DMS53 (cell line): ENCODE data around the gene FOXK1.
A peak's percentile ranks its signal among the peaks of the same experiment; 100 is the strongest.

ENCODE experiments used
- DNase-seq: peaks from one replicate; lab custom pipeline; 2025; lab: John Stamatoyannopoulos, UW

Gene FOXK1

DNA sequence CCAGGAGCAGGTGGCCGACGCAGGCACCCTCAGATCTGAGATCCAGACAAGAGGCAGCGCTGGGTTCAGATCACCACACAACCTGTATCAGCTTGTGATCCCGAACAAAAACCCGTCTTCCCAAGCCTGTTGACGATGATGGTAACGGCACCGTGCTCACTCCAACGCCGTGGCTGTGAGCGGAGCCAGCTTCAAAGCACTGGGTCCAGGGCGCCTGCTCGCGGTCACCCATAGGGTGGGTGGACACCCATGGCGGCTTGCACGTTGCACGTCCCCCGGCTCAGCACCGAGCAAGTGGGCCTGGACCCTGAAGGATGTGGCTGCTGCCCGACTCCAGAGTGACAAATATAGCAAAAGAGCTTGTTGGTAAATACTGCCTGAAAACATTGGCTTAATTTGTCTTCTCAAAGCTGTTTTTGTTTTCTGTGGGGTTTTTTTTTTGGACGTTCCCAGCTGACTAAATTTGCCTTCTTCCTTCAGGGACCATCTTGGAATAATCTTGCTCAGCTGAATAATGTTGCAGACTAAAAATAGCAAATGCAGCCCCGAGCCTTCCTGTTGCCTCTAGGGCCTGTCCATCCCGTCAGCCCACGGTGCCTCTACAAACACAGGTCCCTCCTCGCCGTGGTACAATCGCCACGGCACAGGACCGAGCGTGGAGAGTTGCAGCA is 41.0 kb downstream of the FOXK1 start:
- no peak for DNase-seq

DNA sequence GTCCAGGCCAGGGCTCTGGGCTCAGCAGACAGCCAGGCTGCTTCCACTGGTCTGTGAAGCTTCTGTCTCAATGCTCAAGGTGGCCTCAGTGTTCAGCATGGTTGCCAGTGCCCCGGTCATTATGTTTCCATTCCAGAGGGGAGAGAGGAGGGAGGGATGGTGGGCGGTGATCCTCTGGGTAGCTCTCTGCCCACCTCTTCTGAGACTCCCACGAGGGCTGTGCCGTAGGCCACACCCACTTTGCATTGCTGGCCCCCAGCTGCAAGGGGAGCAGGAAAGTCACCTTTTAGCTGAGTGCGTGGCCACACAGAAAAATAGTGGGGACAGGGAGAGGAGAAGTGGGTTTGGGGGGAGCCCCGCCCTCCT is 42.5 kb downstream of the FOXK1 start:
- DNase-seq: no peak

DNA sequence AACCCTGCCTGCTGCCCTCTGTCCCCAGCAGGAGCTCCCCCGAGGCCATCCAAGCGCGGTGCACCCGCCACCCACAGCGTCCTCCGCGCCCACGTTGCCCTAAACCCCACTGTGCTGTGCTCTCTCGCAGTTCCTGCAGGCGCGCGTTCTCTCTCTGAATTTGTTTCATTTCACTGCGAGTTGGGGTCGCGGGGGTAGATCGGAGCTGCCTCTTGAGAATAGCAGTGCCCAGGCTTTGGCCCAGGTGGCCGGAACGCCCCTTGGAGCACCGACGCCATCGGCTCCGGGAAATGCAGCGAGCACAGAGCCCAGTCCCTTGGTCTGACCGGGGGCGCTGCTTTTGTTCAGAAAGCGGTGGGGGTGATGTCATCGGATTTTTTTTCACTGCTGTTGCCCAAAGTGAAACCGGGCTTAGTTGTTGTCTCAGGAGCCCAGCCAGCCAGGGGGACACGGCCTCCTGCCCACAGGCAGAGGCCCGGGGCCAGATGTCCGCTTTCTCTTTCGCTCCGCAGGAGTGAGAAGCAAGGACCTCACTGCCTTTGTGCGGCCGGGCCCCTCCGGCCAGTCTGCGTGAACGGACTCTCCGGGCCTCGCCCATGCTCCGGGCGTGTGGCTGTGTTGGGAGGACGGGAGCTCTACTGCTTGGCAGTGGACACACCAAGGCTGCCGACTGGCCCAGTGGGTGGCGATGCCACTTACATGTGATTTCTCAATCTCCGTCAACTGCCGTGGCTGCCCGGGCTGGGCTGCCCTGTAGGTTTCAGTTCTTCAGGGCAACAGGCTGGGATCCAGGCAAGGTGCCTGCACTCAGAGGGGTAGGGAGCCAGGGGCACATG is 43.1 kb downstream of the FOXK1 start:
- DNase-seq: no peak

DNA sequence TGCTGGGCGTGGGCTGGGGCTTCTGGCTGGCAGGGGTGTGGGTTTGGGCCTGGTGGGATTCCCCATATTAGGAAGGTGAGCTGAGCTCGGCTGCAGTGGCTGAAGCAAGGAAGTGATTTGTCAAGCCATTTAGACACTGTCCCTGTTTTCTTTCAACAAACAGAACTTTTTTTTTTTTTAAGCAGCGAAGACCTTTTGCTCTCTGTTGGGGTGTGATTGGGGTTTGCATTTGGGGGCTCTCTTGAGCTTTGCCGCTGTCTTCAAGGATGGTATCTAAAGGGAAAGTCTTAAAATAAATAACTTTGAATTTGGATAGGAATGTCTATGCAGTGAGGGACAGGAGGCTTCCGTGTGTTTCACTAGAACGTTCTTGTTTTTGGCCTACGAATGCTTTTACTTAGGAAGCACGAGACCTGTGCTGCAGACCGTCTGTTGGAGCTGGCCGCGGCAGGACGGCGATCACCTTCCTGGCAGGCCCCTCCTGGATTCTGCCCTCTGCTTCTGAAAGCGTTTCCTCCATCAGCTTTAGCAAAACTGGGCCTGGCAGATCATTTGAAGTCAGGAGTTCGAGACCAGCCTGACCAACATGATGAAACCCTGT is 43.9 kb downstream of the FOXK1 start:
- DNase-seq: no peak

DNA sequence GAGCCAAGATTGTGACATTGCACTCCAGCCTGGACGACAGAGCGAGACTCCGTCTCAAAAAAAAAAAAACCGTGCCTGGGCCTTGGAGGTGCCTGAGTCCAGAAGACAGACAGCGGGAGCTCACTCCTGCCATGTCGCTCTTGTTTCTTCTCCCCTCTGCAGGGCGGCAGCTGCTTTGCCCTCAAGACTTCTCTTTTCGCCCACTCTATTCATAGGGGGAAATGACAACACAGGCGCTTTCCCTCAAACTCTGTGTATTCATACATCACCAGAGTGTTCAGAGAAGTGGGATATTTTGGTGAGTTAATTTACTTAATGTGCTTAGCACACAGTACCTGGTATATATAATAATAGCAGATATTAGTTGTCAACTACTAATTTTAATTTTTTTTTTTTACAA is 44.5 kb downstream of the FOXK1 start:
- DNase-seq: no peak

DNA sequence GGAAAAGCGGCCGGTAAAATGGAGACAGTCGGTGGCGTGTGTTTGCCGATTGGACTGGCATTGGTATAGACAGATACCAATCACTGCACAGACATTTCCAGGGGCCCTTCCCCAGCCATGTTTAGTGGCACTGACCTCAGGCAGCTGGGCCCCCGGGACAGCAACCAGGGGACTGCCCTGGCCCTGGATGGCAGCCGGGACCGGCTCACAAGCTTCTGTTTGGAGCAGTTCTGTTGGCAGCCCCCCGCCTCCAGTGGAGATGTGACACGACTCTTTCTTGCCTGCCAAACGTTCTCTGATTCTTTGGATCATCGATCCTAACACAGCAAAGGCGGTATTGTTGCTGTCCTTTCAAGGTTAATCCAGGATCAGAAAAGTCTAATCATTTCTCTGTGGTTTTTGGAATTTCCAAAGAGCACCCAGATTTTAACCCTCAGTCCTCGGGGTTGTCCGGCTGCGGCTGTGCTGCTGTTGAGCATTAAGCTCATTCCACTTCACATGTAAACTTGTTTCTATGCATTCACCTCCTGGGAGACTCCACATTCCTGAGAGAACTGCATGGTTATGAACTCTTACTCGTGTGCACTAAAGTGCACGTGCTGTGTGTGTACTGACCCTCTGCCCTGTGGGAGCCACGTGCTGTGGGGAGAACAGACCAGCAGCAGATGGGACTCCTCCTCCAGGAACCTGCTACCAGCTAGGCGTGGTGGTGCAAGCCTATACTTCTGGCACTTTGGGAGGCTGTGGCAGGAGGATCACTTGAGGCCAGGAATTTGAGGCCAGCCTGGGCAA is 46.0 kb downstream of the FOXK1 start:
- no peak for DNase-seq

DNA sequence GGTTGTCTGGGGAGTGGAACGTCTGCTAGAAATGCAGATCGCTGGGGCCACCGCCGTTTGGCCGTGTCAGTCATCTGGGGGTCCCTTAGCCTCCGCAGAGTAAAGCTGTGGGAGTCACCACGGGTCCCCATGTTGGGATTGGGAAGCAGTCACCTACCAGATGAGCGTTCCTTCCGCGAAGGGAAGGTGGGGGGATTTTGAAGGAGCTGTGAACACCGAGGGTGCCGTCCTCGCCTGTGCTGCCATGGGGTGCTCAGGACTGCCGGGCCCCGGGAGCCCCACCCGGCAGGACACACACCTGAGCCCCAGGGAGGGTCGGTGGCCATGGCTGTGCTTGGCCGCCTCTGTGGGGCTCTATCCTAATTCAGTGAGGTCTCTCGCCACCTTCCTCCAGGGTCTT is 47.2 kb downstream of the FOXK1 start:
- DNase-seq: no peak

DNA sequence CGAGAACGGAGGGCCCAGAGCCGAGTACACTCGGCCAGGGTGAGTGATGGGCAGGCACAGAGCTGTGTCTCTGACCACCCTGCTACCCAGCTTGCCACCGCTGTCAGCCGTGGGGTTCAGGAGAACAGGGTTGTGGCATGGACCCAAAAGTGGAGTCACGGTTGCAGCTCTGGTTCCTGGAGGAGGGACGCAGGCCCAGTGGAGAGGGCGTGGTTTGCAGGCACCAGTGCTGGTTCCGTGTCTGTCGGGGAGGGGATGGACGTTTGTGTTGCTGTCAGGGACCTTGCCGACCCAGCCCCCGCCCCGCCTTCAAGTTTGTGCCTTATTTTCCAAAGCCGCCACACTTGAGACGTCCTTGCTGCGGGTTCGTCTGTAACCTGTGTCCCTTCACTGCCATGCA is 48.2 kb downstream of the FOXK1 start:
- DNase-seq: no peak

DNA sequence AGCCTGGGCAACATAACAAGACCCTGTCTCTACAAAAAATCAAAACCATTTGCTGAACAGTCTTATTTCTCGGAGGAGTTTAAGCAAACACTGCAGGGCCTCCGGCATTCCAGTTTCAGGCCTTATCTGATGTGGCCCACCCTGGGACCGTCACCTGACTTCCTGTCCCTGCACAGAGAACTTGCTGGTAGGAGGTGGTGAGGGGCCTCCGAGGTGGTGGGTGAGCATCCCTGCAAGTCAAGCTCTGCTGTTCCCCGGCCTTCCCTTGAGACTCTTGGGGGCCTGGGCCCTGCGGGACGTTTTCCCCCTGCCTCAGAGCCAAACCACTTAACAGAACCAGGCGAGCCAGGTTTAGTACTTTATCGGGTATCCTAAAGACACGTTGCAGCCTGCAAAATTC is 48.9 kb downstream of the FOXK1 start:
- no peak for DNase-seq

DNA sequence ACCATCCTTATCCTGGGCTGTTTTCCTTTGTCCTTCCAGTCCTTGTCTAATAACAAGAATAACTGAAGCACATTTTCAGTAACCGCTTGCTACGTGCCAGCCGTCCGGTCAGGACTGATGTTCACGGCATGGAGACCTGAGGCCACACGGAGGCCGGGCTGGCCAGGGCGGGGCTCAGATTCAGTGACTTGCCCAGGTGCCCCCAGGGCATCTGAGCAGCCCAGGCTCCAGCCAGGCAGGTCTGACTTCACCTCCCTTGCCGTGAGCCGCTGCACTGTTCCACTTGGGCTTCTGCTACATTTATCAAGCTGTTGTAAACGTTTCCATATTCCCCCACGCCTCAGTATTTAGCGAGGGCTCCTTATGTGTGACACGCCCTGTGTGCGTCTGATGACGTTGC is 49.7 kb downstream of the FOXK1 start:
- DNase-seq: no peak

DNA sequence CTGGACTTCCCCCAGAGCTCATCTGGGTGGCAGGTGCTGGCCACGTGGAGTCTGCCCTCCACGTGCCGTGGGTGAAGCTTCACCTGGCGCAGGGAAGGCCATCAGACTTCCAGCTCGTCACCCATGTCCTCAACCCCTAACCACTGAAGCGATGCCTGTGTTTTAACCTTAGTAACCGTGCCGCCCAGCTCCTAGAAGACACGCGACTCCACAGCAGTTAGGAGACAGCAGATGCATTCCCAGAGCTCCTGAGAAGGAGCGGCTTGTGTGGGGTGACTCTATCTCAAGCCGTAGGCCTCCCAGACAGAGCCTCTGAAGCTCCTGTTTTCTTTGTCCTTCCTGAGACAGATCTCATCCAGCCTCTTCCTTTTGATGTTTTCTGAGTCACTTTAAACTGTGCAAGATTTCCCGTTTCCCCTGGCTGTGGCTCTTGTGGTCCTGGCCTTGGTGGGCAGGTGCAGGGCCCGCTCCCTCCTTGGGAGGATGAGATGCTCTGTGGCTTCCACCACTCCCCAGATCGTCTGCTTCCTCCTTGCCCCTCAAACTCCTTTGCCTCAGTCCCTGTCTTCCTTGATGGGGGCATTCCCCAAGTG is 51.9 kb downstream of the FOXK1 start:
- DNase-seq: no peak

DNA sequence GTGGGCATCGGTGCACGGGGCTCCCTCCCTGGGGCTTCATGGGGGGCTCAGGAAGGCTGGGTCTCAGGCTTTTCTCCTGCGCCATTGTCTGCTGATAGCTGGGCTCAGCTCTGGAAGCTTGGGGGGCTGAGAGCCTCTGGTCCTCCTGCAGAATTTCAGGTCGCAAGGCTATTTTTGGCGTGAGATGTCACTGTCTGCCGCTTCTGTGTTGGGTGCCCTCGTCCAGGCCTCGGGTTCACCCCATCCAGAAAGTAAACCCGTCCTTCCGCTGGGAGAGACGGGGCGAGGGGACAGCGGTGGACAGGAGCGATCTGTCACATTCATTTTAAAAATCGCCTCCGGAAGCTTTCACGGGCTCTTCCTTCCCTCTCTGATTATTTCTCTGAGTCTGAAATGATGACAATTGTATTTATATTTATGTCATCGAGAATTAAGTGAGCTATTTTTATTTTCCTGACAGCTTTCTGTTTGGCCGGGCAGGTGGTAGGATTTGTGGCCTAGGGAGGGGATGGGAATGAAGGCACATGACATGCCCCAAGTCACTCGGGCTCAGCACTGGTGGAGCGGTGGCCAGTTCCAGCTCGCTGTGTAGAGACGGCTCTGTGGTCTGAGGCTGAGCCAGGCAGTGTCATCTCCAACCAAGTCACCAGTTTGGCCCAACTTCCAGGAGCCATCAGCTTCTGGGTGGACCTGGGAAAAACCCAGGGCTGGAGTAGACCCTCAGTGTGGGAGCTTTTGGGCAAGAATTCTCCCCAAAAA is 52.7 kb downstream of the FOXK1 start:
- DNase-seq: no peak

DNA sequence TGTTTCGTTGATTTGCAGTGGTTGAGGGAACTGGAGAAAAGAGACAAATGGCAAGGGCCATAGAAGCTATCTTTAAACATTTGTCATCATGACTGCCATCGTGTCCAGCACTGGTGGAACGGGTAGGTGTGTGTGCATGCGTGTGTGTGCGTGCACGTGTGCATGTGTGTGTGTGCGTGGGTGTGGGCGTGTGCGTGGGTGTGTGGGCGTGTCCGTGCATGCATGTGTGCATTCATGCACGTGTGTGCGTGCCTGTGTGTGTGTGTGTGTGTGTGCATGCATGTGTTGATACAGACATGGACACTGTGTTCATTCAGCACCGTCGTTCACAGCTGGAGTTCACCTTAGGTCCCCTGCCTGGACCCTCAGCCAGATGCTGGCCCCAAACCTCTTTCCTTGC is 55.2 kb downstream of the FOXK1 start:
- no peak for DNase-seq

DNA sequence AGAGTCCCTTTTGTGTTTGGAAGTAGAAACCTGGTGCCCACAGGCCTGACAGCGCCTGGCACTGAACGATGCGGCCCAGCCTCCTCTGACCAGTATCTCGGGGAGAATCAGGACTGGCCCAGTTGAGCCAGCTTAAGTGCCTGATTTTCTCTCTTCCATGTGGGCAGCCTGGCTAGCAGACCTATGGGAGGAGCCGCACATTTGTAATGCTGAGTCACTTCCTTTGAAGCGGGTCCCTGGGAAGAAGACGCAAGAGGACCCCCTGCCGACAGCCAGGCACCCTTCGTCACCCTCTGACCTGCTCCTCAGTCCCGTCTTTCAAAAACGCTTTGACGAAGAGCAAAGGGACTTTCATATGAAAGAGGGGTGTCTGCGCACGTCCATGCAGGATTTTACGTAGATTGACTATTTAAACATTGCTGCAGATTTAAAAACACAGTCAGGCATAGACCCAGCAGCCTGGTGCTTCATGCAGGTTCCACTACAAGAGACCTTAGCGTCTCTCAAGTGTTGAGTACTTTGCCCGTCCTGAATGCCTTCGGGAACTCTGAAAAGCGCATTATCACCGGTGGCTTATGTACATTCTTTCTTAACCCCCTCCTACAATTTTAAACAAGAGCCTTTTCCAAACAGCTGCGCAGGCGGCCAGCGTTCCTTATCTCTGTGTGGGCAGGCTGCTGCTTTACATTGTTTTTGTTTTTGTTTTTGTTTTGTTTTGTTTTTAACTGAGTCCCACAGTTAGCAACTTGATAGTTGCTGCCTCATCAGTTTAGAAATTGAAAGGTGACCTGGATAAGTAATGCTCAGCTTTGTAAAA is 56.8 kb downstream of the FOXK1 start:
- peak; percentile 86 for DNase-seq

DNA sequence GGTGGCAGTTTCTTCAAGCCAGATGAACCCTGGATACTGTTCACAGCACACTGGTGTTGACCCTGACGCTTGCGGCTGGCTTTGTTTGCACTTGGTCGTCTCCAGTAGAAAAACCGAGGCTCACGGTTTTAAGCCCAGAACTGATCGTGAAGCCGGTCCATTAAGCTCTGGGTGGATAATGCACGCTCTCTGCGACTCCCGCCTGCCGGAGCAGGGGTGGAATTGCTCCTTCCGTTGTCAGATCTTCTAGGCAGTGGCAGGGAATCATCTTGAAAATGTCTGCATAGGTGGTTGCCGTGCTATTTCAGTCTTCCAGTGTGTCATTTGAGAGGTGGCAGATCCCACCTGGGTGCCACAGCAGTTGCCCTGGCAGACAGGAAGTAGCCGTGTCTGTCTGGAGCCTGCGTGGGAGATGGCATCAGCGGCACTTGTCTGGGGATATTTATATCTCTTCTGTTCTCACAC is 57.5 kb downstream of the FOXK1 start:
- DNase-seq: peak; percentile 92

DNA sequence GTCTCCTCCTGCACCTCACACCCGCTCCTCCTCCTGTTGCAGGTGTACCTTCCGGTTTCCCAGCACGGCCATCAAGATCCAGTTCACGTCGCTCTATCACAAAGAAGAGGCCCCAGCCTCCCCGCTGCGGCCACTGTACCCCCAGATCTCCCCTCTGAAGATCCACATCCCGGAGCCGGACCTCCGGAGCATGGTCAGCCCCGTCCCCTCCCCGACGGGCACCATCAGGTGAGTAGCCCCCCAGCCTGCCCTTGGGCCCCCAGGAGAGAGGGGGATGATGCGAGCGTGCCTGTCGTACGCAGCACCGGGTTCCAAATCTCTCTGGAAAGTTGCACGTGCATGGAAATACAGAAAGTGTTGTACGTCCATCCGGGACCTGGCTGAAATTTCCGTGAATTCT is 58.7 kb downstream of the FOXK1 start:
- no peak for DNase-seq

DNA sequence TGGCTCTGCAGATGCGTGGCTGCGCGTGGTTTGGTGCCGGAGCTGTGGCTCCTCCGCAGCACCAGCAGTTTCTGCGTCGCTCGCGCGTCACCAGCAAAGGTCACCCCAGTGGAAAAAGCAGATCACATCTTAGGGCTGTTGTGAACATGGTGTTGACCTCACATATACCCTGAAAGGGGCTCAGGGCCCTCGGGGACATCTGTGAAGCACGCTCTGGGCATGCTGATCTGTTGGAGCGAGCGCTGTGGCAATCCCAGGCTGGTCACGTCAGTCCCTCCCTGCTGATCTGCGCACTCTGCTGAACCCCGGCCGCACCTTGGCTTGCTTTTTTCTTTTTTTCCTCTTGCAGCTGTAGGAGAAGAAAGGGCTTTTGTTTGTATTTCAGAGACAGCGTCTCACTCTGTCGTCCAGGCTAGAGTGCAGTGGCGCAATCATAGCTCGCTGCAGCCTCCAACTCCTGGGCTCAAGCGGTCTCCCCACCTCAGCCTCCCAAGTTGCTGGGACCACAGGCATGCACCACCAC is 60.0 kb downstream of the FOXK1 start:
- no peak for DNase-seq

DNA sequence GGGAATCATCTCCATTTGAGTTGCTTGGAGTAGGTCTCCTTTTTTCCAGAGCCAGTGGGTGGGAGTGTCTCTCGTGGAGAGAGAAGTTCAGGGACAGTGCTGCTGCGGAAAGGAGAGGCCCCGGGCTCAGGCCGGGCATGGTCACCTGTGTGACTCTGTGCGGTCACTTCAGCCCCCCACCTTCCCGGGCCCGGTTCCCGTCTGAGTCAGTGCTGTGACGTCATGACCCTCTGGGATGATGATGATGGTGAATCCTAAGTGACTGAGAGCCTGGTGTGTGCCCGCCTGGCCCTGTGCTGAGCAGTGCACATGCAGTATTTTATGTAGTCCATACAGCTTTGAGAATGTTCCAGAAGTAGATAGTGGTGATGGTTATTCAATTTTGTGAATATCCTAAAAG is 60.8 kb downstream of the FOXK1 start:
- DNase-seq: no peak

DNA sequence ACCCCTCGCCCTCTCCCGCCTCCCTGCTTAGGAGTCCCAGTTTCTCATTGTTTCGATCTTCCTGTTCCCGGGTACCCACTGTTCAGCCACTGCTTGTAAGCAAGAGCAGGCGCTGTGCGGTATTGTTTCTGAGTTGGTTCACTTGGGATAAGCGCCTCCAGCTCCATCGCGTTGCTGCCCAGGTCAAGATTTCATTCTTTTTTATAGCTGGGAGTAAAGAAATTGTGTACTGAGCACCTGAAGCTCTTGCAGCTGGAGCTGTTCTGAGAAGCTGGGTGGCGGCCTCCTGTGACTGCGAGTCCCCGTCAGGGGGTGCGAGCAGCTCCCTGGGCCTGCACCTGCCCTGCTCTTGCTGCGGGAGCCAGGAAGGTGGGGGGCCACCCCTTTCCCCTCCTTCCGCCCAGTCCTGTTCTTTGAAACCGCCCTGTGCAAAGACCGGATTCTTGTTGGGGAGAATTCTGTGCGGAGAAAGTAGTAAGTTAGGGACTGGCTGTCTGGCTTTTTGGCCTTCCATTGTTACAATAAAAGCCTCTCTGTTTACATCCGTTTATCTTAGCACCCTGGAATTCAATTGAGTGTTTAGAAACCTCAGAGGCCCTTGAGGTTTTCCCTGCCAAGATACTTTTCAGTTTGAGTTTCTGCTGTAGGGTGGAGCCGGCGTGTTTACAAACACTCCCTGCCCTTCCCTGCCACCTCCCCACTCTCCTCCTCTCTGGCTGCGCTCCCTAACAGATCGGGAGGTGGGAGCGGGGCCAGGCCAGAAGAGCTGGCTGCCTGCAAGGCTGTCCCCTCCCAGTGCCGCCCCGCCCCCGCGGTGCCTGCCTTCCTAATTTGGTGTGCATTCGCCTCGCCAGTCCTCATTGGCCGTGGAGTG is 62.5 kb downstream of the FOXK1 start:
- peak; percentile 91 for DNase-seq
